Hindlimb muscle (tissue), 1 donor: ENCODE data around the gene HEATR5A. TPM values are rescaled to one million over a fixed set of nuclear protein-coding genes. Genes with fewer than 3 reads are reported as not detected.
"Not testable (repeated sequence)": the region's sequence is repeated elsewhere in the genome, so short reads cannot be mapped to it uniquely, and the experiment has no call there.

Source experiments
- DNase-seq: peaks from one replicate; pipeline ENCODE4 v3.0.0-alpha.2; 2013
- polyA plus RNA-seq: library from polyadenylated mRNA; unstranded; fragments of 120-200 nt; gene quantifications from one replicate; pipeline ENCODE4 v1.2.1, GENCODE V29; 2013; ENCODE audit not compliant: insufficient read length

Gene HEATR5A
- polyA plus RNA-seq, 1 donor: 16.0 TPM

- no peak for DNase-seq
Observed at GRCh38 chr14:31388687-31389413, 31.5 kb downstream of the HEATR5A start.

GRCh38 chr14:31387091-31387490 is 33.3 kb downstream of the HEATR5A start:
- DNase-seq: no peak

- no peak for DNase-seq
Observed at GRCh38 chr14:31386271-31386670, 34.1 kb downstream of the HEATR5A start.

- DNase-seq: no peak
Observed at GRCh38 chr14:31382221-31382620, 38.1 kb downstream of the HEATR5A start.

GRCh38 chr14:31380106-31380505 is 40.2 kb downstream of the HEATR5A start:
- no peak for DNase-seq

- DNase-seq: not testable (repeated sequence)
Observed at GRCh38 chr14:31379125-31379947, 41.0 kb downstream of the HEATR5A start.

GRCh38 chr14:31377433-31377832 is 42.9 kb downstream of the HEATR5A start:
- DNase-seq: no peak

- DNase-seq: no peak
Observed at GRCh38 chr14:31371646-31372045, 48.7 kb downstream of the HEATR5A start.

- DNase-seq: no peak
Observed at GRCh38 chr14:31363331-31364073, 56.8 kb downstream of the HEATR5A start.

- DNase-seq: no peak
Observed at GRCh38 chr14:31362746-31363145, 57.6 kb downstream of the HEATR5A start.

GRCh38 chr14:31361761-31362160 is 58.6 kb downstream of the HEATR5A start:
- DNase-seq: not testable (repeated sequence)

GRCh38 chr14:31360919-31361662 is 59.3 kb downstream of the HEATR5A start:
- DNase-seq: no peak

GRCh38 chr14:31357279-31357678 is 63.1 kb downstream of the HEATR5A start:
- DNase-seq: no peak

- no peak for DNase-seq
Observed at GRCh38 chr14:31346097-31346496, 74.3 kb downstream of the HEATR5A start.

GRCh38 chr14:31341280-31341679 is 79.1 kb downstream of the HEATR5A start:
- DNase-seq: no peak

- no peak for DNase-seq
Observed at GRCh38 chr14:31340297-31341063, 79.9 kb downstream of the HEATR5A start.

GRCh38 chr14:31339743-31340142 is 80.6 kb downstream of the HEATR5A start:
- DNase-seq: no peak

GRCh38 chr14:31337331-31337730 is 83.0 kb downstream of the HEATR5A start:
- no peak for DNase-seq

GRCh38 chr14:31336646-31337045 is 83.7 kb downstream of the HEATR5A start:
- no peak for DNase-seq

GRCh38 chr14:31331395-31331794 is 89.0 kb downstream of the HEATR5A start:
- not testable (repeated sequence) for DNase-seq

- DNase-seq: not testable (repeated sequence)
Observed at GRCh38 chr14:31329876-31330521, 90.4 kb downstream of the HEATR5A start.
